HepG2 (cell line): Measurements from ENCODE around the gene PLAGL2. TPM values are rescaled to one million over a fixed set of nuclear protein-coding genes. Genes with fewer than 3 reads are reported as not detected.

Experiments
- BATF2 ChIP-seq: sonication (generic); formaldehyde crosslinking; IDR thresholded peaks from 2 replicates; pipeline ENCODE4 v1.8.0; 2022; ENCODE audit warnings: mild to moderate bottlenecking, missing genetic modification reagents, moderate library complexity
- KAT2B ChIP-seq: fragments of 150-350 bp; IDR thresholded peaks from 2 replicates; pipeline ENCODE4 v1.6.1; 2014; ENCODE audit warnings: low read depth, low read length, borderline replicate concordance
- SOX6 ChIP-seq, 2 experiments: fragments of 450-650 bp in 1 of 2; sonication (generic) in 1 of 2; formaldehyde crosslinking in 1 of 2; IDR thresholded peaks; 2 replicates each; pipeline versions ENCODE4 v1.4.0 to v1.6.1; 2017 to 2020; ENCODE audit warnings: antibody characterized with exemption in 1 of 2, mild to moderate bottlenecking in 1 of 2, missing genetic modification reagents in 1 of 2
- polyA plus RNA-seq, 8 experiments: library from polyadenylated mRNA; depleted of rRNA in 3 of 8; stranded (reverse) in 7 of 8; unstranded in 1 of 8; fragments of >200 nt; fragmentation: Illumina TruSeq in 4 of 8; extraction: Trizol in 4 of 8; gene quantifications; 2 replicates each; pipeline versions ENCODE4 v1.2.1 to v1.2.3, GENCODE V29; 2011 to 2016; ENCODE audit warnings: low read depth in 4 of 8, missing spikeins in 1 of 8, mixed read lengths in 1 of 8; ENCODE audit not compliant: insufficient read depth in 1 of 8
- total RNA-seq, 5 experiments: library from RNA; depleted of rRNA; stranded (reverse); fragments of >200 nt; fragmentation: Illumina TruSeq; extraction: Trizol; gene quantifications; 2 replicates each; pipeline ENCODE4 v1.2.3, GENCODE V29; 2016; ENCODE audit warnings: low read depth in 1 of 5
- TF ChIP-seq, protein P1 (sequence below): IDR thresholded peaks from 2 replicates; pipeline ENCODE4 v1.6.1; 2018; ENCODE audit warnings: missing genetic modification reagents, mild to moderate bottlenecking, missing compliant biosample characterization
- TF ChIP-seq, protein P2 (sequence below): sonication (generic); formaldehyde crosslinking; IDR thresholded peaks from 2 replicates; pipeline ENCODE4 v1.5.1; 2020; ENCODE audit warnings: mild to moderate bottlenecking, missing genetic modification reagents, moderate library complexity

The PLAGL2 gene
- total and polyA plus RNA-seq, 2 of the 13 experiments (the other 11 are each of a cell fraction or from before 2014, with no cell fraction given) = 15.2 to 15.3 TPM

DNA sequence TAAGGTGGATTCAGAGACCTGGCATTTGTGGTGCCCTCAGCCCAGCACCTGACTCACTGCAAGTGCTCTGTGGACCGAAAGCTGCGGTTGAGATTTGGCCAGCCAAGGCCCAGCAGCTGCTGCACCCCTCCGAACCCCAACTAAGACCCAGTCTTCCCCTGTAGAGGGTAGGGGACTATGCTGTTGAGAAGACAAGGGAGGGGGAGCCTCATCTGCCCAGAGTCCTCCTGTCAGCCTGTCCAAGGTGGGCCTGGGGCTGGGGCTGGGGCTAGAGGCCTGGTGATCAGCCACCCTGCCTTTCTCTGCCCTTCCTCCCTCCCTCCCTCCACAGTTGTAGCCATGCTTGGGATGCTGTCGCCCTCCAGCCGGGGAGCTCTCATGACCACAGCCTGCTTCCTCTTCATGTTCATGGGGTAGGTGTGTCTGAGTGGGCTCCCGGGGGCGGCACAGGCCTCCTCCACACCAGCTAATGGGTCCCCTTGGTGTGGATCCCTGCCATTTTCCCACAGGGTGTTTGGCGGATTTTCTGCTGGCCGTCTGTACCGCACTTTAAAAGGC lies 57.2 kb downstream of the PLAGL2 start (continued):
- TF ChIP-seq BATF2 (no peak), KAT2B (no peak), SOX6 (IDR thresholded peaks at IDR 0.05) (no peak), SOX6 (CRISPR knock-in tag; IDR thresholded peaks at IDR 0.05) (no peak)
- TF ChIP-seq, protein P1, sequence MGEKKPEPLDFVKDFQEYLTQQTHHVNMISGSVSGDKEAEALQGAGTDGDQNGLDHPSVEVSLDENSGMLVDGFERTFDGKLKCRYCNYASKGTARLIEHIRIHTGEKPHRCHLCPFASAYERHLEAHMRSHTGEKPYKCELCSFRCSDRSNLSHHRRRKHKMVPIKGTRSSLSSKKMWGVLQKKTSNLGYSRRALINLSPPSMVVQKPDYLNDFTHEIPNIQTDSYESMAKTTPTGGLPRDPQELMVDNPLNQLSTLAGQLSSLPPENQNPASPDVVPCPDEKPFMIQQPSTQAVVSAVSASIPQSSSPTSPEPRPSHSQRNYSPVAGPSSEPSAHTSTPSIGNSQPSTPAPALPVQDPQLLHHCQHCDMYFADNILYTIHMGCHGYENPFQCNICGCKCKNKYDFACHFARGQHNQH (CRISPR knock-in tag) = no peak
- TF ChIP-seq, protein P2, sequence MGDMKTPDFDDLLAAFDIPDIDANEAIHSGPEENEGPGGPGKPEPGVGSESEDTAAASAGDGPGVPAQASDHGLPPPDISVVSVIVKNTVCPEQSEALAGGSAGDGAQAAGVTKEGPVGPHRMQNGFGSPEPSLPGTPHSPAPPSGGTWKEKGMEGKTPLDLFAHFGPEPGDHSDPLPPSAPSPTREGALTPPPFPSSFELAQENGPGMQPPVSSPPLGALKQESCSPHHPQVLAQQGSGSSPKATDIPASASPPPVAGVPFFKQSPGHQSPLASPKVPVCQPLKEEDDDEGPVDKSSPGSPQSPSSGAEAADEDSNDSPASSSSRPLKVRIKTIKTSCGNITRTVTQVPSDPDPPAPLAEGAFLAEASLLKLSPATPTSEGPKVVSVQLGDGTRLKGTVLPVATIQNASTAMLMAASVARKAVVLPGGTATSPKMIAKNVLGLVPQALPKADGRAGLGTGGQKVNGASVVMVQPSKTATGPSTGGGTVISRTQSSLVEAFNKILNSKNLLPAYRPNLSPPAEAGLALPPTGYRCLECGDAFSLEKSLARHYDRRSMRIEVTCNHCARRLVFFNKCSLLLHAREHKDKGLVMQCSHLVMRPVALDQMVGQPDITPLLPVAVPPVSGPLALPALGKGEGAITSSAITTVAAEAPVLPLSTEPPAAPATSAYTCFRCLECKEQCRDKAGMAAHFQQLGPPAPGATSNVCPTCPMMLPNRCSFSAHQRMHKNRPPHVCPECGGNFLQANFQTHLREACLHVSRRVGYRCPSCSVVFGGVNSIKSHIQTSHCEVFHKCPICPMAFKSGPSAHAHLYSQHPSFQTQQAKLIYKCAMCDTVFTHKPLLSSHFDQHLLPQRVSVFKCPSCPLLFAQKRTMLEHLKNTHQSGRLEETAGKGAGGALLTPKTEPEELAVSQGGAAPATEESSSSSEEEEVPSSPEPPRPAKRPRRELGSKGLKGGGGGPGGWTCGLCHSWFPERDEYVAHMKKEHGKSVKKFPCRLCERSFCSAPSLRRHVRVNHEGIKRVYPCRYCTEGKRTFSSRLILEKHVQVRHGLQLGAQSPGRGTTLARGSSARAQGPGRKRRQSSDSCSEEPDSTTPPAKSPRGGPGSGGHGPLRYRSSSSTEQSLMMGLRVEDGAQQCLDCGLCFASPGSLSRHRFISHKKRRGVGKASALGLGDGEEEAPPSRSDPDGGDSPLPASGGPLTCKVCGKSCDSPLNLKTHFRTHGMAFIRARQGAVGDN (CRISPR knock-in tag) = 0 out of 2 replicates have a peak, but pooled peaks have one; percentile 13
